Neural cell (in vitro differentiated cells): Measurements from ENCODE around the gene EP400.

ENCODE experiments used
- CTCF ChIP-seq: fragments of 450-650 bp; IDR thresholded peaks from 2 replicates; pipeline ENCODE4 v1.5.1; 2014; ENCODE audit warnings: antibody characterized with exemption, mild to moderate bottlenecking, moderate library complexity; ENCODE audit not compliant: poor library complexity, severe bottlenecking
- EZH2 ChIP-seq: fragments of 200-600, 300-800 bp; shearing (Covaris generic), sonication (generic); IDR thresholded peaks from 2 replicates; pipeline ENCODE4 v1.6.1; 2014; ENCODE audit warnings: antibody characterized with exemption, low read length, borderline replicate concordance, mild to moderate bottlenecking; ENCODE audit not compliant: insufficient read depth, poor library complexity, severe bottlenecking
- RAD21 ChIP-seq: fragments of 450-650 bp; conservative IDR thresholded peaks from 2 replicates; pipeline ENCODE4 v1.6.1; 2014; ENCODE audit warnings: antibody characterized with exemption, mild to moderate bottlenecking, moderate library complexity
- TF ChIP-seq, protein P1 (sequence below): IDR thresholded peaks from 2 replicates; pipeline ENCODE4 v1.6.1; 2012; ENCODE audit warnings: borderline replicate concordance

DNA sequence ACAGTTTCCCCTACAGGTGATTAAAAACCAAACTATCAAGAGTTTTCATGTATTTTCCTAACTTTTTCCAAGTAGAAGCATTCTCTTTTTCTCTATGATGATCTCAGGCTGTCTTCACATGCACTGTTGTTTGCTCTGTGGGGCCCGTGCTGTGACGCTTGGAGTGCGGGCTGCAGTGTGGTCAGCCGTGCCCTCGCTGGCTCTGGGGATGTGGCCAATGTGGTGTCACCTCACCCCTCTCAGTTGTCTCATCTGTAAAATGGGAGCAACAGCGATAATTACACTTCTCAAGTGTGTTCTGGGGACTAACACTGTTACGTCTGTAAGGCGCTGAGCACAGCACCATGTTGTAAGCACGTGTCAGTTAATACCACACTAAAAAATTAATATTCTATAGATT, 165.8 kb downstream of the EP400 start:
- TF ChIP-seq CTCF = no peak
- TF ChIP-seq RAD21 = no peak
- TF ChIP-seq, protein P1, sequence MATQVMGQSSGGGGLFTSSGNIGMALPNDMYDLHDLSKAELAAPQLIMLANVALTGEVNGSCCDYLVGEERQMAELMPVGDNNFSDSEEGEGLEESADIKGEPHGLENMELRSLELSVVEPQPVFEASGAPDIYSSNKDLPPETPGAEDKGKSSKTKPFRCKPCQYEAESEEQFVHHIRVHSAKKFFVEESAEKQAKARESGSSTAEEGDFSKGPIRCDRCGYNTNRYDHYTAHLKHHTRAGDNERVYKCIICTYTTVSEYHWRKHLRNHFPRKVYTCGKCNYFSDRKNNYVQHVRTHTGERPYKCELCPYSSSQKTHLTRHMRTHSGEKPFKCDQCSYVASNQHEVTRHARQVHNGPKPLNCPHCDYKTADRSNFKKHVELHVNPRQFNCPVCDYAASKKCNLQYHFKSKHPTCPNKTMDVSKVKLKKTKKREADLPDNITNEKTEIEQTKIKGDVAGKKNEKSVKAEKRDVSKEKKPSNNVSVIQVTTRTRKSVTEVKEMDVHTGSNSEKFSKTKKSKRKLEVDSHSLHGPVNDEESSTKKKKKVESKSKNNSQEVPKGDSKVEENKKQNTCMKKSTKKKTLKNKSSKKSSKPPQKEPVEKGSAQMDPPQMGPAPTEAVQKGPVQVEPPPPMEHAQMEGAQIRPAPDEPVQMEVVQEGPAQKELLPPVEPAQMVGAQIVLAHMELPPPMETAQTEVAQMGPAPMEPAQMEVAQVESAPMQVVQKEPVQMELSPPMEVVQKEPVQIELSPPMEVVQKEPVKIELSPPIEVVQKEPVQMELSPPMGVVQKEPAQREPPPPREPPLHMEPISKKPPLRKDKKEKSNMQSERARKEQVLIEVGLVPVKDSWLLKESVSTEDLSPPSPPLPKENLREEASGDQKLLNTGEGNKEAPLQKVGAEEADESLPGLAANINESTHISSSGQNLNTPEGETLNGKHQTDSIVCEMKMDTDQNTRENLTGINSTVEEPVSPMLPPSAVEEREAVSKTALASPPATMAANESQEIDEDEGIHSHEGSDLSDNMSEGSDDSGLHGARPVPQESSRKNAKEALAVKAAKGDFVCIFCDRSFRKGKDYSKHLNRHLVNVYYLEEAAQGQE = no peak
- TF ChIP-seq EZH2 = no peak
